ENCODE results near the gene COX6B1. TPM values are rescaled to one million over a fixed set of nuclear protein-coding genes. Genes with fewer than 3 reads are reported as not detected.

Gene COX6B1, protein sequence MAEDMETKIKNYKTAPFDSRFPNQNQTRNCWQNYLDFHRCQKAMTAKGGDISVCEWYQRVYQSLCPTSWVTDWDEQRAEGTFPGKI
- total RNA-seq = 303 TPM

GRCh38 chr19:35648017-35648961 lies at the start of gene COX6B1:
Gene COX6B1 (plus strand): TSS chr19:35648323. CDS start chr19:35651244, 2,921 bp downstream.

GRCh38 chr19:35612559-35613321 lies 35.4 kb upstream of the COX6B1 start, which contains the start of gene HAUS5:
Gene HAUS5 (plus strand): TSS chr19:35612735. CDS start chr19:35612795, 60 bp downstream.

DNA sequence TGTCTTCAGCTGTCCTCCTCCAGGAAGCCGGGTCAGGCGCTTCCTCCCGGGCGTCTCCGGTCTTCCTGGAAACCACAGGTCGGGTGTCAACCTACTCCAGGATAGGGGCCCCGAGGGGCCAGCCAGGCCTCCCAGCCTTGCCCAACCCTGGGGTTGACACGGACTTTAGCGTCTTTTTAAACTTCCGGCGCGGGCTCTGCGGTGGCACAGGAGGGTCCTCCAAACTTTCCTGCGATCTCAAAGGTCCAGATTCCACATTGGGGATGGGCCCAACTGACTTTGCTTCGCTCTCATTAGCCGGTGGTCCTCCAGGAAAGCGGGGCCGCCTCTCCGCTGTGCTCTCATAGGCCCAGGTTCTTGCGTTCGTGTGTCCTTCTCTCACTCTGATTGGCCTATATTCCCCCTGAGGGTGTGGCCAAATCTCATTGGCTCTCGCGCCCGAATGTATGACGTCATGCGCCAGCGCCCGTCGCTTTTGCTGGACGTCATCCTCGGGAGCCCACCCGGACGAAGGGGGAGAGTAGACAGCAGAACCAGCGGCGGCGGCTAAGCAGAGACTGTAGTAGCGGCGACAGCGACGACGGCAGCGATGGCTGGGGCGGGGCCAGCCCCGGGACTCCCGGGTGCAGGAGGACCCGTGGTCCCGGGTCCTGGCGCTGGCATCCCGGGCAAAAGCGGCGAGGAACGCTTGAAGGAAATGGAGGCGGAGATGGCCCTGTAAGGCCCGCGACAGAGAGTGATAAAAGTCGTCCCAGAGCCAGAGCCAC lies 19.4 kb upstream of the COX6B1 start, which contains the start of gene RBM42:
RBM42 (plus strand) TSS at position 472 of the 767 bp plus-strand sequence; CDS start at position 590, 118 bp downstream.

GRCh38 chr19:35641515-35642151 lies 6.5 kb upstream of the COX6B1 start, which contains the start of gene ETV2:
Gene ETV2 (plus strand): TSS chr19:35641745. CDS start chr19:35642461, 716 bp downstream.

GRCh38 chr19:35666251-35666913 lies 18.3 kb downstream of the COX6B1 start, which contains the start of gene UPK1A:
Gene UPK1A (plus strand): TSS chr19:35666517. CDS start chr19:35666813, 296 bp downstream.

DNA sequence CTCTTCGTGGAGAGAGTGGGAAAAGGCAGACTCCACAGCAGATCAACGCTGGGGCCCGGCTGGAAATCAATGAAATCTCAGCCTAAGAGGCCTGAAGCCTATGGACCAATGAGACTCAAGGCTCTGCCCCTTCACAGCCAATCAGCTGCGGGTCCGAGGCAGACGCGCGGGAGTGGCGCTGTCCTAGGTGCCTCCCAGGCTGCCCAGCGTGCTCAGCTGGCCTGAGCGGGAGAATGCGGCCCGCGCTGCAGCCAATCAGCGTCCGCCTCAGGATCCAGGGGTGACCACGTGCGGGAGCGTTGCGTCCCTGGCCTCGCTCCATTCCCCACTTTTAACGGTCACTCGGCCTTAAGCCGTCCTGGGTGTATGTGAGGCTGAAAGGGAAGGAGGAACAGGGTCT lies 56.1 kb downstream of the COX6B1 start, which contains the start of gene ZBTB32:
ZBTB32 (plus strand) TSS at position 341 of the 400 bp plus-strand sequence. CDS start 10,069 bp downstream, outside the sequence.

Other genes with a start within 250 kb of the COX6B1 start
- 1.5 TPM for gene FFAR2, start 200.1 kb upstream of the COX6B1 start, total RNA-seq
- gene KRTDAP, start 157.9 kb upstream of the COX6B1 start, total RNA-seq = not detected
- gene DMKN, start 134.7 kb upstream of the COX6B1 start, total RNA-seq = 47.1 TPM
- not detected for gene SBSN, start 120.0 kb upstream of the COX6B1 start, total RNA-seq
- not detected for gene GAPDHS, start 114.9 kb upstream of the COX6B1 start, total RNA-seq
- 74.1 TPM for gene TMEM147, start 102.7 kb upstream of the COX6B1 start, total RNA-seq
- 0.41 TPM for gene ATP4A, start 84.7 kb upstream of the COX6B1 start, total RNA-seq
- not detected for gene PMIS2, start 62.1 kb upstream of the COX6B1 start, total RNA-seq
- 14.3 TPM for gene HAUS5, start 35.6 kb upstream of the COX6B1 start, total RNA-seq
- gene RBM42, start 19.3 kb upstream of the COX6B1 start, total RNA-seq = 40.6 TPM
- 0.47 TPM for gene ETV2, start 6.6 kb upstream of the COX6B1 start, total RNA-seq
- 20.4 TPM for gene UPK1A, start 18.2 kb downstream of the COX6B1 start, total RNA-seq
- not detected for gene ZBTB32, start 56.2 kb downstream of the COX6B1 start, total RNA-seq
- 28.0 TPM for gene KMT2B, start 69.7 kb downstream of the COX6B1 start, total RNA-seq
- gene IGFLR1, start 94.1 kb downstream of the COX6B1 start, total RNA-seq = 4.5 TPM
- 14.9 TPM for gene U2AF1L4, start 97.1 kb downstream of the COX6B1 start, total RNA-seq
- gene PSENEN, start 97.3 kb downstream of the COX6B1 start, total RNA-seq = 22.9 TPM
- gene LIN37, start 100.3 kb downstream of the COX6B1 start, total RNA-seq = 11.3 TPM
- 51.6 TPM for gene HSPB6, start 108.7 kb downstream of the COX6B1 start, total RNA-seq
- 15.9 TPM for gene PROSER3, start 109.9 kb downstream of the COX6B1 start, total RNA-seq
- 27.4 TPM for gene ARHGAP33, start 127.2 kb downstream of the COX6B1 start, total RNA-seq
- gene PRODH2, start 164.5 kb downstream of the COX6B1 start, total RNA-seq = 14.4 TPM
- 32.8 TPM for gene NPHS1, start 204.2 kb downstream of the COX6B1 start, total RNA-seq
- 3.9 TPM for gene KIRREL2, start 208.6 kb downstream of the COX6B1 start, total RNA-seq
- gene APLP1, start 220.3 kb downstream of the COX6B1 start, total RNA-seq = 10.3 TPM

All from metanephros (tissue), 1 donor.